HG03039 (cell line): Measurements from ENCODE around the gene HTR1B.

ENCODE experiments used
- ATAC-seq: cut with Tn5 transposase; IDR thresholded peaks from one replicate; pipeline ENCODE4 v1.9.1; 2021; ENCODE audit warnings: mild to moderate bottlenecking, moderate library complexity; ENCODE audit not compliant: unreplicated experiment

The HTR1B gene

DNA sequence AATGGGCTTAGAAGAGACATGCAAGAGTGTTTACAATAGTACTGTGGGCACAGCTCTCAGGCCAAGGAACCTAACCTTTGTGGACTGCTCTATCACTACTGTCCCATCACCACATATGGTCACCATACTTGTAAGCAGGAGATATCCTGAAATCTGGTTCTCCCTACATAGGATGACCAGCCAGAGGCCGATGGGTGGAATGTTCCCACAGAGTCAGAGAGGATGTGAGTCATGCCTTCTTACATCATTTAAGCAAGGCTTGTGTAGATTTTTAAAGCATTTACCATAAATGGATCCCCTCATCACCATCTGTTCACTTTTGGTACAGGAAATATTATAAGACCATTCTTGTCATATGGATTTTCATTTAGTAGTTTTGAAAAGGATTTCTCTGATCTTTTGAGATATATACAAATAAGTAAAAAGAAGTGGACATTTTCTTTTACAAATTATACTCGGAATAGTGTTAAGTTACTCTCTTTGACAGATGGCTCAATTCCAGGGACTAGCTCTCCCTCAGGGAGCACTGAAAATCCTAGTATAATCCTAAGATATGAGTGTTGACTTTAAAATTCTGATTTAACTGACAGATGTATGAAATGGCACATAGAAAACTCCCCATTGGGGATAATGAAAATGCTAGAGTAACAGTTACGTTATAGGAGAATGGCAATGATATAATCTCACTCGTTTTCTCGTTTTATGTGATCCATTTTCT, 6.6 kb downstream of the HTR1B start:
- no peak for ATAC-seq

GRCh38 chr6:77455271-77455670, 8.0 kb downstream of the HTR1B start:
- ATAC-seq: no peak

GRCh38 chr6:77454386-77454785, 8.9 kb downstream of the HTR1B start:
- no peak for ATAC-seq

DNA sequence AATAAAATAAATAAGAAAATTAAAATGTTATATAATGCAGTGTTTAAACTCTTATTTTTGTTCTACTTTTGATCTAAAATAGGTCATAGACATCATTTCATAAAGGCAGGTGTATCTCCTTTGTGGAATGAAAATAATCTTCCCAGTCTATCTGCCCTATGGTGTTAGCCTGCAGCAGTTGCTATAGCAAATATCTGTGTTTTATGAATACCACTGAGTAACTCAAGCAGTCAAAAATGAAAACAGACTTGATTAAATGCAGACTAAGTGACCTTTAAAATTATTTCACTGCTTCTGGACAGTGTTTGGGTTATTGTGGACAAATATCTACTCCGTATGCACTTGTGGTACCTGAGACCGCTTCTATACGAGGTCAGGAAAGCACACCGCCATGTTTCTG, 11.8 kb downstream of the HTR1B start:
- ATAC-seq: no peak

- no peak for ATAC-seq
These were observed 12.4 kb downstream of the HTR1B start for GRCh38 chr6:77450924-77451323.

DNA sequence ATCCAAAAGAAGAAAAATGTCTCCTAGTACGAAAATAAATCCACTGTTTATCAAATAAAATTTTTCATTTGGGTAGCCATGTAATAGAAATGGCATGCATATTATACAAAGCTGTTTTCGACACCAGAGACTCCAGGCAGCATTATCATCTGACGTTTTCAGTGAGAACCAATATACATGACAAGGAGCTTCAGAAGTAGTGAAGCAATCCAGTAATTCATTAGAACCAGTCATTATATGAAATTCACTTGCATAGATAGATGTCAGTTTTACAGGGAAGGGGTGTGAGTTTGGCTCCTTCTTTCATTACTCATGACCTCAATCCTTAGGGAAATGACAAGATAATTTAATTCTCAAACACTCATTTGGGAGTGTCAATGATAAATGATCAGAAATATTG, 14.7 kb downstream of the HTR1B start:
- ATAC-seq: no peak

- no peak for ATAC-seq
These were observed 16.0 kb downstream of the HTR1B start for GRCh38 chr6:77447254-77447653.

- no peak for ATAC-seq
These were observed 17.0 kb downstream of the HTR1B start for GRCh38 chr6:77446249-77446648.

DNA sequence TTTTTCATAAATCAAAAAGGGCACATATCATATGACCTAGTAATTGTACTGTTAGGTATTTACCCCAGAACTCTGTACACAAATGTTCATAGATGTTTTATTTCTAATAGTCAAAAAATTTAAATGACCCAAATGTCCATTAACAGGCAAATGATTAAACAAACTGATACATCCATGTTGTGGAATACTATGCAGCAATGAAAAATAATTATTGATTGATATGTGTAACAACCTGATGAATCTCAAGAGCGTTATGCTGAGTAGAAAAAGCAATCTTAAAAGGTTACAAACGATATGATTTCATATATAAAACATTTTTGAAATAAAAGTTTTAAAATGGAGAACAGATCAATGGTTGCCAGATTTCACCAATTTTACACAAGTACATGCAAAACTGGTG, 18.1 kb downstream of the HTR1B start:
- no peak for ATAC-seq

DNA sequence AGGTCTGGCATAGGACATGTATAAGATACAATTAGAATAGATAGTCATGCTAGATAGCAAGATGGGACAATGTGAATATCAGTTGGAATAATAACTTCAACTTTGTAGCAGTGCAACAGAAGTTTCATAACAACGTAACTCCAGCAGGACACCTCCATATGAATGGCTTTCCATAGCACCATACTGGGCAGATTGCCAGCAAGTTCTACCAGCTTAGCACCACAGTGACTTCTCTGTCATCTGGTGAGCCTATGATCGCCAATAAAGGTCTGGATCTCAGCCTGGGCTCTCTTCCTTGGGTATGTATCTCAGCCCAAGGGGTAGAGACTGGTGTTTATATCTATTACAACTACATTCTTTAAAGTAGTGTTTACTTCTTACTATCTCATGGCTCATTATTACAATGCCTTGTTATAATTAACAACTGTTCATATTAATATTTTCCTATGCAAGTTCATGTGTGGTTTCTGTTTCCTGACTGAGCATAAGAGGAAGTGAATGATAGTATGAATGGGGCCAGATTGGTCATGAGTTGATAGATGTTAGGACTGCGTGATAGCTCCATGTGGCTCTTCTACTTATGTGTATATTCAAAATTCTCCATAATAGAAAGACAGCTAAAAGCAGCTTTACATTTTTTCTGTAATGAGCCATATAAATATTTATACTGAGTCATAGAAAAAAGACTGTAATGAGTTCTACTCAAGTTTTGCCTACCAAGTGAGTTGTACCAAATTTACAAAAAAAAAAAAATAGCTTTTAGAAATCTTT, 22.9 kb downstream of the HTR1B start:
- ATAC-seq: no peak

GRCh38 chr6:77433888-77434287, 29.4 kb downstream of the HTR1B start:
- ATAC-seq: no peak

DNA sequence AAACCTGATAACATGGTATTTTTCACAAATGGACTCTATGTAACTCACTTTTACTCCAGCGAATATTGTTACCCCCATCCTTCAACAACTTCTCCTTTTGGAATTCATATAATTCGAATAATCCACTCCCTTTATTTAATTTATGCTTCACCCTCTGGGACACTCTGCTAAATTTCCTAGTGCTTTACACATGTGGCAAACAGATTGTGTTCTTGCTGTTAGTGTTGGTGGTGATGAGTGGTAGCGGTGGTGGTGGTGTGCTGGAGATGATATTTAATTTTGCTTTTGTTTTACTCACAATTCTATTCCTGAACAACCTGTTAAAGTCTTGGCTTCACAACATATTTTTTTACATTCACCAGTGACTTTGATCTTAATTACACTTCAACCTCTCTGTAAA, 32.8 kb downstream of the HTR1B start:
- ATAC-seq: no peak

DNA sequence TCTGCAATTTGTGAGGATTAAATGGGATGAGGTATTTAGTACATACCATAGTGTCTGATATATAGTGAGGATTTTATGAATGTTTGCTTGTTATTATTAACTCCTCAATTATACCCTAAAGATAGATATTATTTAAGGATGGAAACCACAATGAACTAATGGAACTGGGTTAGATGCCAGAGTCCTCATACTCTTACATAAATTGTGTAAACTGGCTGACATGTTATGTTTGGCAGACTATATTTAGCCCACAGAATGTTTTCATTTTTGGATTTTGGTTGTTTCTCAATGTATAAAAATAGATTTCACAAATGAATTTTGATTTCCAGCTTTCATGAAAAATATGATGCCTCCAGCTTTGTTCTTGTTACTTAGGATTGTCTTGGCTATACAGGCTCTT, 37.6 kb downstream of the HTR1B start:
- no peak for ATAC-seq

DNA sequence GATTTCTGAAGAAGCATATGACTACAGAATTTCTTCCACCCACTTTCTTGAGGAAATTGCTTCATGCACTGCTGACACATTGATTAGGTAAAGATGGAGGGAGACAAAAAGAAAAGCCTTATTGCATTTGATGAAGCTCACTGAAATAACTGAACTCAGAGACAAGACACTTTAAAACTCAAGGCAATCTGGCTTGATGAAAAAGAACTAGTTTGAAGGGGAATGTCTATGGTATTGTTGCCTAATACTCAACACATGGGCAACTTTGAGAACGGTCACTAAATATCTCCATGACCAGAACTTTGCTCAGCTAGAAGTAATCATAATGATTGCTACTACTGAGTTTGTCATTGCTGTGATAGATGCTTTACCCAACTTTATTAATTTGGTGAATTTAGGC, 38.1 kb downstream of the HTR1B start:
- ATAC-seq: no peak

DNA sequence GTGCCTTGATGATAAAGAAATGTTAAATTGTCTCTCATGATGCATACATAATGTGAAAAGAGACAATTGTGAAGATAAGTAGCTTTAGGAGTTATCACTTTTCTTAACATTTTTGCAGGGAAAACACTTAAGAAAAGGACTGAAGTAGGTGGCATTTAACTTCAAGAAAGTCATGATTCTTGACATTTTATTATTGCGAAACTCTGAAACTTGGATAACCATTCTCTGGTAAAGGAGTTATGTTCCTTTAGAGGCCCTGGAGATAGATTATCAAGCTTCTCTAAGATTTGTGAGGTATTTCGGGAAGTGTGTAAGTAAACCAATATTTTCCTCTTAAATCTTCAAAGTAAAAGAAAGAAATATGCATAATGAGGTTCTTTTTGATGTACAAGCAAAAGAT, 38.5 kb downstream of the HTR1B start:
- no peak for ATAC-seq

DNA sequence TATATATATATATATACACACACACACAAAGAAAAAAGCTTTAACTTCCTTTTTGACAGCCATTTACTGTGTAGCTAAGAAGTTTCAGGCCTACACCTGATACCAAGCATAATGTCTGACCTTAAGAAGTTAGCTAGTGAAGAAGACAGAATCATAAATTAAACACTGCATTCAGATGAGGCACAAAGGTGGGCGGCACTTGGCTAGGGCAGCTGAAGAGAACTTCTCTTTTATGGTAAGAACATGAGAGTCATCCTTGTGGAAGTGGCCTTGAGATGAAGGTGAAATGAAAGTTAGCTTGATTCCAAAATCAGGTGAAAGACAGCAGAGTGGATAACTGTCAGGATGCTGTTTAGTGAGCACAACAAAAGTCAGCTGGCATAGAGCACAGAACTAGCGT, 46.5 kb downstream of the HTR1B start:
- ATAC-seq: no peak

DNA sequence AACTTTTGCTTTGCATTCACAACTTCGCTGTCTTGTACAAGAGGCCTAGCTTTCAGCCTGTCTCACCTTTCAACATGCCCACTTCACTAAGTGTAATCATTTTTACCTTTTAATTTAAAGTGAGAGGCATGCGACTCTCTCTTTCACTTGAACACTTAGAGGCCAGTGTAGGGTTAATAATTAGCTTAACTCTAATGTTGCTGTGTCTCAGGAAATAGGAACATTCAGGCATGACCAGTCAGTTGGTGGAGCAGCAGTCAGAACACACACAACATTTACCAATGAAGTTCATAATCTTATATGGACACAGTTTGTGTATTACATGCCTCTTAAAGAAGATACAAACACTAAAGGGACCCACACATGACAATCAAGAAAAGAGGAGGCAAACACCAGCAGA, 47.6 kb downstream of the HTR1B start:
- ATAC-seq: no peak
